Esophagus squamous epithelium (tissue), 4 donors: ENCODE data around the gene SLC24A3.

Source experiments
- POLR2A ChIP-seq, 4 donors: fragments of 450-650 bp; IDR thresholded peaks; one replicate each; pipeline ENCODE4 v1.6.1; 2017; ENCODE audit warnings: antibody characterized with exemption in 4 of 4, mild to moderate bottlenecking in 4 of 4, moderate library complexity in 3 of 4
- TF ChIP-seq, protein P1 (sequence below), 6 experiments: fragments of 450-650 bp in 4 of 6; fragments of 200-600 bp in 2 of 6; sonication (generic) in 2 of 6; IDR thresholded peaks; one replicate each; pipeline ENCODE4 v1.5.1; 2016 to 2019; ENCODE audit warnings: antibody characterized with exemption in 6 of 6, mild to moderate bottlenecking in 4 of 6, moderate library complexity in 4 of 6

DNA sequence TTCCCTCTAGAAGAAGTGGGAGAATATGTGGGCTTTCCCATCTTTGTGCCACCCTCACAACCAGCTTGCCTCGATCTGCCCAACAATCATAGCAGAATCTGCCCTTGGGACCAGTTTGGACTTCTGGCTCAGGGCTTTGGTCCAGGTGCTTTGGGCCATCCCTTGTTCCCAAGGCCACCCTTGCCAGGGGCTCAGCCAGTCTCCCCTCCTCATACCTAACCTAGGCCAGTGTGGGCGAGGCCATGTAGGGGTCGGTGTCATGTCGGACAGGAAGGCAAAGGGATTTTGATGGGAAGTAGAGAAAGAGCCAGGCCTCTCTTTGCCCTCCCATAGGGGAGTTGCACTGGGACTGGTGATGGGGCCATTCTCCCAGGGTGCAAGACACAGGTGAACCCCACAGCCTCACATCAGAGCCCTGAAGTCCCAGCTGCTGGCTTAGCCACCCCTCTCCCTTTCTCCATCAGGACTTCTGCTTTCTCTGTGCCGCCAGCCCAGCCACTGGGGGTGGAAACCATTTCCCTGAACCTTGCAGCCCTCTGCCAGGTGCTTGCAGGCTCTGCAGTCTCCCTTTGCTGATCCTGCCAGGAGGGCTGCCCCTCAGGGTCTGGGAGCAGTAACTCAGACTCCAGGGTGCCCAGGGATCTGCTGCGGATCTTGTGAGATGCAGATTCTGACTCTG is 60.7 kb downstream of the SLC24A3 start:
- TF ChIP-seq, protein P1, sequence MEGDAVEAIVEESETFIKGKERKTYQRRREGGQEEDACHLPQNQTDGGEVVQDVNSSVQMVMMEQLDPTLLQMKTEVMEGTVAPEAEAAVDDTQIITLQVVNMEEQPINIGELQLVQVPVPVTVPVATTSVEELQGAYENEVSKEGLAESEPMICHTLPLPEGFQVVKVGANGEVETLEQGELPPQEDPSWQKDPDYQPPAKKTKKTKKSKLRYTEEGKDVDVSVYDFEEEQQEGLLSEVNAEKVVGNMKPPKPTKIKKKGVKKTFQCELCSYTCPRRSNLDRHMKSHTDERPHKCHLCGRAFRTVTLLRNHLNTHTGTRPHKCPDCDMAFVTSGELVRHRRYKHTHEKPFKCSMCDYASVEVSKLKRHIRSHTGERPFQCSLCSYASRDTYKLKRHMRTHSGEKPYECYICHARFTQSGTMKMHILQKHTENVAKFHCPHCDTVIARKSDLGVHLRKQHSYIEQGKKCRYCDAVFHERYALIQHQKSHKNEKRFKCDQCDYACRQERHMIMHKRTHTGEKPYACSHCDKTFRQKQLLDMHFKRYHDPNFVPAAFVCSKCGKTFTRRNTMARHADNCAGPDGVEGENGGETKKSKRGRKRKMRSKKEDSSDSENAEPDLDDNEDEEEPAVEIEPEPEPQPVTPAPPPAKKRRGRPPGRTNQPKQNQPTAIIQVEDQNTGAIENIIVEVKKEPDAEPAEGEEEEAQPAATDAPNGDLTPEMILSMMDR (IDR thresholded peaks at IDR 0.05): no peak
- TF ChIP-seq POLR2A (IDR thresholded peaks at IDR 0.05): no peak
